Mucosa of rectum (tissue), 2 donors: ENCODE measurements around the gene SIRPA.
A peak's percentile ranks its signal among the peaks of the same experiment; 100 is the strongest.

Experiments used
- H3K27ac ChIP-seq, 2 donors: one replicate each; pipeline ENCODE4 v1.7.0; 2013; ENCODE audit warnings: inconsistent platforms in 2 of 2, low read depth in 2 of 2, low read length in 2 of 2
- H3K27me3 ChIP-seq, 2 donors: one replicate each; pipeline ENCODE4 v1.7.0; 2013; ENCODE audit warnings: low read length in 2 of 2; ENCODE audit not compliant: control insufficient read depth in 2 of 2, insufficient read depth in 2 of 2
- H3K36me3 ChIP-seq, 2 donors: one replicate each; pipeline ENCODE4 v1.7.0; 2013; ENCODE audit warnings: low read length in 2 of 2; ENCODE audit not compliant: control insufficient read depth in 2 of 2, insufficient read depth in 2 of 2
- H3K4me1 ChIP-seq, 2 donors: one replicate each; pipeline ENCODE4 v1.7.0; 2013; ENCODE audit warnings: low read length in 2 of 2, mild to moderate bottlenecking in 1 of 2; ENCODE audit not compliant: control insufficient read depth in 2 of 2, insufficient read depth in 2 of 2
- H3K4me3 ChIP-seq, 2 donors: one replicate each; pipeline ENCODE4 v1.7.0; 2013; ENCODE audit warnings: low read length in 2 of 2
- H3K9ac ChIP-seq, 2 donors: one replicate each; pipeline ENCODE4 v1.7.0; 2013; ENCODE audit warnings: low read length in 2 of 2, low read depth in 1 of 2, mild to moderate bottlenecking in 1 of 2
- H3K9me3 ChIP-seq, 2 donors: one replicate each; pipeline ENCODE4 v1.7.0; 2013; ENCODE audit warnings: low read length in 2 of 2; ENCODE audit not compliant: control insufficient read depth in 2 of 2
- donor health status: healthy.
- donor health status: Normal muscosa, but diverticular disease.

SIRPA gene

DNA sequence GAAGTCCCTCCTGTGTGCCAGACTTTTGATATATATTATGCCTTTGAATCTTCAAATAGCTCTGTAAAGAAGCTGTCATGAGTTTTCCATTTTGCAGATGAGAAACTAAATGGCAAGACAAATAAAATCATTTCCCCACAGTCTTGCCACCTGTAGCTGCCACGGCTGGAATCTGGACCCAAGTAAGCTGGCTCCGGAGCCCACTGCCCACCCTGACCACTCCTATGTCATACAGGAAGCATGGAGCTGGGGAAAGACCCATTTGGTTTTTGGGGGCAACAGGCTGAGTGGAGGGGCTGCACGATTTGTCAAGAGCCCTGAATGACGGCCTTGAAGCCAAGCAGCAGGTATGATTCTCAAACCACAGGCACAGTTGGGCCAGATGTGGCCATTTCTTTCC is 10.0 kb upstream of the SIRPA start:
- Histone ChIP-seq H3K4me1 (peaks cover 2 to 7% of the 10 kb centered on the region in 2 donors), H3K4me3 (no peak overlapping the region), H3K36me3 (no peaks in the 10 kb centered on the region), H3K9me3 (no peaks in the 10 kb centered on the region), H3K27me3 (peaks cover 1 to 10% of the 10 kb centered on the region in 2 donors), H3K9ac (no peak overlapping the region), H3K27ac (no peak overlapping the region)

DNA sequence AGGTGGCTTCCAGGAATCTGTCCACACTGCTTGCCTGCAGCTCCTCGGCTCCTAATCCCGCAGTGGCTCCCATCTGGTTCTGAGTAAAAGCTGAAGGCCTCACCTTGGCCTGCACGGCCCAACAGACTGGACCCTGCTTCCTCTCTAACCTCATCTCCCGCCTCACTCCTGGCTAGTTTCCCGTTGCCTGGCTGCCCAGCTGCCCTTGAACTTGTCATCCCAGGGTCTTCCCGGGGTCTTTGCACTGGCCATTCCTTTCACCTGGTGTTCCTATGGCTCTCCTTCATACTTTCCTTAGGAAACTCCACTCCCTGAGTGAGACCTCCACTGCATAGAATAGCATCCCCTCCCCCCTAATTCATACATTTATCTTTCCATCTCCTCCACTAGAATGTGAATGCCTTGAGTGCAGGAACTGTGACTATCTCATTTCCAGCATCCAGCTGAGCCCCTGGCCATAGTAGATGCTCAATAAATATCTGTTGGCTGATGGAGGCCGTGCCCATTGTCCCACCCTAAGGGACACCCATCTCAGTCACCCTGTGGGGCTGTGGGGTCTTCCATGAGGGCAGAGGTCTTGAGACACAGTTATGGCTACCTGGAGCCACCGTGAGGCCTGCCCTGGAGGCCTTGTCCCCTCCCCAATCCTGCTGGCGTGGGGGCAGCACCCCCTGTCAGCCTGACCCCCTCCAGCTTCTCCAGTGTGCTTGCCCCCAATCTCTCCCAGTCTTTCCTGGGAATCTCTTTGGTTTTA is 9.1 kb upstream of the SIRPA start:
- Histone ChIP-seq H3K27me3 (peaks cover 2 to 10% of the 10 kb centered on the region in 2 donors), H3K36me3 (no peaks in the 10 kb centered on the region), H3K4me1 (peaks cover 2 to 7% of the 10 kb centered on the region in 2 donors), H3K9me3 (no peaks in the 10 kb centered on the region), H3K9ac (no peak overlapping the region), H3K4me3 (no peak overlapping the region), H3K27ac (no peak overlapping the region)

DNA sequence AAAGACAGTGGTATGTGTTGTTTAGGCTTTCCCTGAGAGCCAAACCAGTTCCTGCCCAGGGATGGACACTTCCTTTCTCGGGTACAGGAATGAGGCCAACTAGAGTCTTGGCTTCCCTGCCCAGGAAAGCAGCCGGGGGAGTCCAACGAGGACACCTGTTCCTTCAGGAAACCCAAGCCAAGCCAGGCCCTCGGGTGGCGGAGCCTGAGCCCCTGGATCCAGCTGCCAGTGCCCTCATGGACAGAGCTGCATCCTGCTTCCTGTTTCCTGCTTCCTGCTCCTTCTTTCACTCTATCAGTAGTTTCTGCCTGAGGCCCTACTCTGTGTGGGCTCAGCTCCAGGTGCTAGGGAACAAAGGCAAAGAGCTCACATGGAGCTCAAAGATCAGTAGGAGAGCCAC is 7.9 kb upstream of the SIRPA start:
- Histone ChIP-seq H3K4me3 (no peak overlapping the region), H3K27me3 (peaks cover 2 to 10% of the 10 kb centered on the region in 2 donors), H3K36me3 (no peaks in the 10 kb centered on the region), H3K9me3 (no peaks in the 10 kb centered on the region), H3K27ac (no peak overlapping the region), H3K9ac (no peak overlapping the region), H3K4me1 (peaks cover 2 to 7% of the 10 kb centered on the region in 2 donors)

DNA sequence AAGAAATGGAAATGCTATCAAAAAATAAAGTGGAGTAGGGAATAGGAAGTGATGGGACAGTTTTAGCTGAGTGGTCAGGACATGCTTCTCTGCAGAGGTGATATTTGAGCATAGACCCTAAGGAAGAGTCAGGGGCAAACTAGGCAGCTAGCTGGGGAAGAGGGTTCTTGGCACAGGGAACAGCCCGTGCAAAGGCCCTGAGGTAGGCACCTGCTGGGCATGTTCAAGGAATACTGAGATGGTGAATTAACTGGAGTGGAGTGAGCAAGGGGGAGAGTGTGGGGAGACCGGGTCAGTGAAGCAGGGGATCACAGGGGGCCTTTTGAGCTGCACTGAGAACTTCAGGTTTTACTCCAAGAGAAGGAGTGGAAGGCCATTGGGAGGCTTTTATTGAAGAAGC is 7.5 kb upstream of the SIRPA start:
- H3K36me3 ChIP-seq: no peaks in the 10 kb centered on the region
- H3K9ac ChIP-seq: no peak overlapping the region
- H3K4me1 ChIP-seq: peaks cover 2 to 7% of the 10 kb centered on the region in 2 donors
- H3K4me3 ChIP-seq: no peak overlapping the region
- peaks cover 2 to 10% of the 10 kb centered on the region in 2 donors for H3K27me3 ChIP-seq
- no peaks in the 10 kb centered on the region for H3K9me3 ChIP-seq
- no peak overlapping the region for H3K27ac ChIP-seq

DNA sequence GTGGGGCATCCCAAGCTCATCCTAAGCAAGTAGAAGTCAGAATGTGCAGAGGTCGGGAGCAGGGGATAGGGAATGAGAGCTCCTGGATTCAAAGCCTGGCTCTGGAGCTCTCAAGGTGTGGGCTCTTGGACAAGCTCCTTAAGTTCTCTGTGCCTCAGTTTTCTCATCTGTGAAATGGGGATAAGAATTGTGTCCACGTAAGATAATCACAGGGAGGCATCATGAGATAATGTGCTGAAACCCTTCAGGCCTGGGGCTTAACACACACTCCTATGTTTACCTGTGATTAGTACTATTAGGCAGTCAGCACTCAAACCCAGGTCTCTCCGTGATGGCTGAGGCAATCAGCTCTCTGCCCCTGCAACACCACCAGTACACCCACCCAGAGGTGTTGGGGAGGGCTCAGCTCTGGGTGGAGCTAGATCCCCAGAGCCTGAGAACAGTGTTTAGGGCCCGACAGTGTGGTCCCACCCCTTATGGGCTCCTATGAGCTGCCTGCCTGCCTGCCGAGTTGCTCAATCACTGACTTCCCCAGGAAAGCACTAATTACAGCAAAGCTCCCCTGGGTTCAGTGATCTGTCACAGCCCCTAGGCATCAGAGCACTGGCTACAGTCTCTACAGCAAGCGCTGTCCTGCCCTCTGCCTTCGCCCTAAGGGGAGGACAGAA is 6.3 kb upstream of the SIRPA start:
- Histone ChIP-seq H3K27ac (no peak overlapping the region), H3K9me3 (no peaks in the 10 kb centered on the region), H3K27me3 (peaks cover 2 to 5% of the 10 kb centered on the region in 2 donors), H3K4me1 (peaks cover 2 to 6% of the 10 kb centered on the region in 2 donors), H3K9ac (no peak overlapping the region), H3K4me3 (no peak overlapping the region), H3K36me3 (no peaks in the 10 kb centered on the region)

DNA sequence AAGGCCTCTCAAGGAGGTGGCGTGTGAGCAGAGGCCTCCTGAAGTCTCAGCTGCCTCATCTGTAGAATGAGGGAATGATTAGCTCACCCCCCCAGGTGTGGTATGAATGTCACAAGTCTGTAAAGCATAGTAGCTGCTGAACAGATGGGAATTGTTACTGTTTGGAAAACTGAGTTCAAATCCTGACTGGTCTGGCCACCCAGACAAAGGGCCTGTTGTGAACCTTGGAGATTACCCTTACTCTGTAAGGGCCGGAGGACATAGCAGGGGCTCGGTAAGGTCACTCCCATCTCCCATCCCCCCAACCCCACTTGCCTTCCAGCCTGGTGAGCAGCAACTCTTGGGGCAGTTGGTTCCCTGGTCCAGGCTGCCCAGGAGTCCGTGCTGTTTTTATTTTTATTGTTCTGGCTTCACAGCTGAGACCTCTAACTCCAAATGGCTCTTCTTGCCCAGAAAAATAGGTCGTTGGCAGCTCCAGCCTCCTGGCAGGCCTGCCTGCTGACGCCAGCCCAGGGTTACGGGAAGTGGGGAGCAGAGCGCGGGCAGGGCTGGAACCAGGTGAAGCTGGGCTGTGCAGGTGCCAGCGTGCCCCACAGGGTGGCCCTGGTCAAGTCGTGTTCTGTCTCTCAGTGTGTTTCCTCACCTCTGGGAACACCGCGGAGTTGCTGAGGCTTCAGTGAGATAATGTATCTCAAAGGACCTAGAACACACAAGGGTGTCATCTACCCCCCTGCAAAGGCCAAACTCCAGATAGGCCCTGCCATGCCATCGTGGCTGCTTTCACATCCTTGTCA is 4.5 kb upstream of the SIRPA start:
- Histone ChIP-seq H3K9ac (no peak overlapping the region), H3K9me3 (no peaks in the 10 kb centered on the region)

DNA sequence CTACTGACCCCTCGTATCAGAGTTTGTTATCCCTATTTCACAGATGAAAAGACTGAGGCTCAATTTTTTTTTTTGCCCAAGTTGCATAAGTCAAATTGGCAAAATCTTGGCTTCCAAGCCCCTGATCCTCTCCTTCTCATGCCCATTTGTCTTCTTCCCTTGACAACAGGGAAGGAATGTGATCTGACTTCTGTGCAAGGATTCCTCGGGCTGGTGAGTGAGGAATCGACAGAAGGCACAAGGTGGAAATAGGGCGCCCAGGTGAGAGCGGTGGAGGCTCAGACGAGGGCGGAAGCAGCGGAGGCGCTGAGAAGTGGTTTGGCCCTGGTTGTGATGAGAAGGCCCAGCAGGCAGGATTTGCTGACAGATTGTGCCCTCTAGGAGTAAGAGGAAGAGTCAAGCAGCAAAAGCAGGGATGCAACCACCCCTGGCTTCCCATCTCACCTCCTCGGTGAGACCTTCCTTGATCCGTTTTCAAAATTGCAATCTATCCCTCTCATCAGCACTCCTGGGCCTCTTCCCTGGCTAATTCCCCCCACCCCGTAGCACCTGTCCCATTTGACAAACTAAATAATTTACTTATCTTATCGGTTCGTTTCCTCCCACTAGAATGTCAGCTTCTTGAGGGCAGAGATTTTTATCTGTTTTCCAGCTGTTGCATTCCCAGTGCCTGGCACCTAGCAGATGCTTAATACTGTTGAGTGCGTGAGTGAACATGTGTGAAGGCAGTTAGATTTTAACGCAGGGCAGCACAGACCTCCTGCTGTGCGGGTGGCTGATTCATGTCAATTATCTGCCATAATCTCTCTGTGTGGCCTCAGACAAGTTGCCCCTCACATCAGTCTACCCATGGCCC is 3.7 kb upstream of the SIRPA start:
- no peaks in the 10 kb centered on the region for H3K36me3 ChIP-seq
- peaks cover 9% of the 10 kb centered on the region in 2 donors for H3K4me1 ChIP-seq
- H3K27me3 ChIP-seq: peaks cover 5 to 7% of the 10 kb centered on the region in 2 donors
- no peaks in the 10 kb centered on the region for H3K9me3 ChIP-seq
- no peak overlapping the region for H3K9ac ChIP-seq
- H3K4me3 ChIP-seq: no peak overlapping the region
- H3K27ac ChIP-seq: no peak overlapping the region

More for the DNA sequence above, 4.5 kb upstream of the SIRPA start:
- Histone ChIP-seq H3K36me3 (no peaks in the 10 kb centered on the region), H3K4me1 (peaks cover 6 to 7% of the 10 kb centered on the region in 2 donors), H3K27me3 (peaks cover 2 to 5% of the 10 kb centered on the region in 2 donors), H3K4me3 (no peak overlapping the region), H3K27ac (no peak overlapping the region)

DNA sequence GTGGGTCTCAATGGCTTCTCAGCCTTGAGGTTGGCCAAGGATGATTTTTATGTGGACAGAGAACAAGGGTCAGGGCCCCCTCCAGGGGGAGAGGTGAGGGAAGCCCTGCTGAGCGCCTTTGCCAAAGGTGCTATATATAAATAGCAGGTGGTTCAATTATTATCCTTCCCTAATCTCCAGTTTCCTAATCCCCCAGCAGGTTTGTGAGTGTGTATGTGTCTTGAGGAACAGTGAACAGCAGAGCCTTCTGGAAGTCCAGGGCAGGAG is 3.2 kb upstream of the SIRPA start:
- H3K27ac ChIP-seq: no peak overlapping the region

DNA sequence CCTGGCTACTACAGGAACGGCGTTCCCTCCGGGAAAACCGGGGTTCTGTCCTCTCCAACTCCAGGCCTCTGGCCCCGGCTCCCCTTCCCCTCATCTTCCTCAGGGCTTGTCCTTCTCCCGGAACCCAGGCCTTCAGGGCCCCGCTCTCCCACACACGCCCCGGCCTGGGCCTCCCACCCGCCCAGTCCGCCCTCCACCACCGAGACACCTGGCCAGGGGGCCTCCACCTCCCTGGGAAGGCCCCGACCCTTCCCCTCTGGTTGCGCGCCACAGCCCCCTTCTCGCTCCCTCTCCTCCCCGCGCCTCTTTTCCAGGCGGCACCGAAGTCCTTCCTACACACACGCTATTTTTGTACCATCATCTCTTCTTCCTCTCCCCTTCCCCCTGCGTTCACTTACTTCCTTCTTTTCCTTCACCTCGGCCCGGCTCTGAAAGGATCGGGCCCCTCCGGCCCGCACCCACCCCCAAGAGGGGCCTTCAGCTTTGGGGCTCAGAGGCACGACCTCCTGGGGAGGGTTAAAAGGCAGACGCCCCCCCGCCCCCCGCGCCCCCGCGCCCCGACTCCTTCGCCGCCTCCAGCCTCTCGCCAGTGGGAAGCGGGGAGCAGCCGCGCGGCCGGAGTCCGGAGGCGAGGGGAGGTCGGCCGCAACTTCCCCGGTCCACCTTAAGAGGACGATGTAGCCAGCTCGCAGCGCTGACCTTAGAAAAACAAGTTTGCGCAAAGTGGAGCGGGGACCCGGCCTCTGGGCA is 1.3 kb upstream of the SIRPA start:
- Histone ChIP-seq H3K27me3 (peaks cover 5 to 7% of the 10 kb centered on the region in 2 donors), H3K4me1 (peaks cover 6 to 12% of the 10 kb centered on the region in 2 donors), H3K9me3 (no peaks in the 10 kb centered on the region), H3K4me3 (peak overlapping the region; percentile 53 to 63), H3K9ac (peak overlapping the region in 1 of 2 donors; percentile 42), H3K27ac (peak overlapping the region; percentile 46 to 75), H3K36me3 (no peaks in the 10 kb centered on the region)

More for the DNA sequence above, 3.2 kb upstream of the SIRPA start:
- Histone ChIP-seq H3K9ac (no peak overlapping the region), H3K9me3 (no peaks in the 10 kb centered on the region), H3K4me3 (no peak overlapping the region), H3K36me3 (no peaks in the 10 kb centered on the region), H3K4me1 (peaks cover 7 to 9% of the 10 kb centered on the region in 2 donors), H3K27me3 (peaks cover 5 to 7% of the 10 kb centered on the region in 2 donors)
